Transverse colon (tissue), 4 donors: ENCODE data around the gene STRBP.

Source experiments
- POLR2A ChIP-seq: fragments of 450-650 bp; IDR thresholded peaks from one replicate; pipeline ENCODE4 v1.6.1; 2016; ENCODE audit warnings: antibody characterized with exemption, mild to moderate bottlenecking, moderate library complexity
- POLR2AphosphoS5 ChIP-seq, 3 donors: sonication (generic); formaldehyde crosslinking; IDR thresholded peaks; one replicate each; pipeline ENCODE4 v1.6.1; 2016; ENCODE audit warnings: antibody characterized with exemption in 3 of 3
- TF ChIP-seq, protein P1 (sequence below), 5 experiments: fragments of 200-600 bp in 3 of 5; fragments of 450-650 bp in 2 of 5; sonication (generic) in 3 of 5; IDR thresholded peaks; 1 replicate in 2 of 5; 2 replicates in 3 of 5; pipeline ENCODE4 v1.5.1; 2016 to 2017; ENCODE audit warnings: antibody characterized with exemption in 5 of 5, inconsistent platforms in 3 of 5, mild to moderate bottlenecking in 2 of 5, moderate library complexity in 1 of 5

DNA sequence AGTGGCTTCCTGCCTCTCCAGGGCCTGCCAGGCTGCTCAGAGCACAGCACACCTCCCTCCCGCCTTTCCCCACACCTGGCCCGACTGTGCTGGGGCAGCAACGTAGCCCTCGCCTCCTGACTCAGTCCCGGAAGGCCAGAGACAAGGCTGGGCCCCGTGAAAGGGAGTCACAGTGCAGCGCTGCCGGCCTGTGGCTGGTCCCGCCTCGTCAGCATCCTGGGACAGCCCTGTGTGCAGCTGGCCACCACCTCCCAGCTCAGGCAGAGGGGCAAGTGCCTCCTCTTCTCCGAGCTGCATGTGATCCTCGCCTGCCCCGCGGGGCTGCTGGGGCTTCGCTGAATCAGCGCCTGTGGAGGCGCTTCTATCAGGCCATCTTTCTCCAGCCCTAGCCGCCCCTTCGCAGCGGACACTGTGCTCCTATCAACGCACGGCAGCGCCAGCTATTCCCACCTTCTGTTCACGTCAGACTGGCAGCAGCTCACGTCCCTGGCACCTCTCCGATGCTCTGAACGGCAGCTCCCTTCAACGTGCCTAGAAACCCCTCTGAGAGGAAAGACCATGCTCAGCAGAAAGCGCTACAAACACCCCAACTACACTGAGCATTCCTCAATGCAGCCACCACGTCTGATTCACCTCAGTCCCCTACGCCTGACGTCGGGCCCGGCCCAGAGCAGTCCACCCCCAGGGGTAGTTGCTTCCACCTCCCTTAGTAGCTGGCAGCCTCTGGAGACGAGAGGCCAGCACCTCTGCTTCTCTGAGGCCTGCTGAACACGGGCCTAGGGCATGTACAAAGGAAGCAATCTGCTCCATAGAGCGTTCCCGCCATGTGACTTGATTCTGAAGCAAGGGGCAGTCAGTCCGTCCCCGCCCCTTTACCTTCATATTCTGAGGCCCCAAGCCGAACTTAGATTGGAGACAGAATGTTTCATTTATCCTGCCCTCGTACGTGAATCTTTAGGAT lies 156.1 kb downstream of the STRBP start:
- TF ChIP-seq POLR2A = no peak
- TF ChIP-seq, protein P1, sequence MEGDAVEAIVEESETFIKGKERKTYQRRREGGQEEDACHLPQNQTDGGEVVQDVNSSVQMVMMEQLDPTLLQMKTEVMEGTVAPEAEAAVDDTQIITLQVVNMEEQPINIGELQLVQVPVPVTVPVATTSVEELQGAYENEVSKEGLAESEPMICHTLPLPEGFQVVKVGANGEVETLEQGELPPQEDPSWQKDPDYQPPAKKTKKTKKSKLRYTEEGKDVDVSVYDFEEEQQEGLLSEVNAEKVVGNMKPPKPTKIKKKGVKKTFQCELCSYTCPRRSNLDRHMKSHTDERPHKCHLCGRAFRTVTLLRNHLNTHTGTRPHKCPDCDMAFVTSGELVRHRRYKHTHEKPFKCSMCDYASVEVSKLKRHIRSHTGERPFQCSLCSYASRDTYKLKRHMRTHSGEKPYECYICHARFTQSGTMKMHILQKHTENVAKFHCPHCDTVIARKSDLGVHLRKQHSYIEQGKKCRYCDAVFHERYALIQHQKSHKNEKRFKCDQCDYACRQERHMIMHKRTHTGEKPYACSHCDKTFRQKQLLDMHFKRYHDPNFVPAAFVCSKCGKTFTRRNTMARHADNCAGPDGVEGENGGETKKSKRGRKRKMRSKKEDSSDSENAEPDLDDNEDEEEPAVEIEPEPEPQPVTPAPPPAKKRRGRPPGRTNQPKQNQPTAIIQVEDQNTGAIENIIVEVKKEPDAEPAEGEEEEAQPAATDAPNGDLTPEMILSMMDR (IDR thresholded peaks at IDR 0.05) = no peak
- TF ChIP-seq POLR2AphosphoS5 (IDR thresholded peaks at IDR 0.05) = no peak
